Measurements from ENCODE around the gene ALG11. TPM values are rescaled to one million over a fixed set of nuclear protein-coding genes. Genes with fewer than 3 reads are reported as not detected.

The ALG11 gene, protein sequence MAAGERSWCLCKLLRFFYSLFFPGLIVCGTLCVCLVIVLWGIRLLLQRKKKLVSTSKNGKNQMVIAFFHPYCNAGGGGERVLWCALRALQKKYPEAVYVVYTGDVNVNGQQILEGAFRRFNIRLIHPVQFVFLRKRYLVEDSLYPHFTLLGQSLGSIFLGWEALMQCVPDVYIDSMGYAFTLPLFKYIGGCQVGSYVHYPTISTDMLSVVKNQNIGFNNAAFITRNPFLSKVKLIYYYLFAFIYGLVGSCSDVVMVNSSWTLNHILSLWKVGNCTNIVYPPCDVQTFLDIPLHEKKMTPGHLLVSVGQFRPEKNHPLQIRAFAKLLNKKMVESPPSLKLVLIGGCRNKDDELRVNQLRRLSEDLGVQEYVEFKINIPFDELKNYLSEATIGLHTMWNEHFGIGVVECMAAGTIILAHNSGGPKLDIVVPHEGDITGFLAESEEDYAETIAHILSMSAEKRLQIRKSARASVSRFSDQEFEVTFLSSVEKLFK
- 21.9 and 25.3 TPM in 2 replicates for total RNA-seq (2014; rRNA removed; shearing (Covaris generic))

DNA sequence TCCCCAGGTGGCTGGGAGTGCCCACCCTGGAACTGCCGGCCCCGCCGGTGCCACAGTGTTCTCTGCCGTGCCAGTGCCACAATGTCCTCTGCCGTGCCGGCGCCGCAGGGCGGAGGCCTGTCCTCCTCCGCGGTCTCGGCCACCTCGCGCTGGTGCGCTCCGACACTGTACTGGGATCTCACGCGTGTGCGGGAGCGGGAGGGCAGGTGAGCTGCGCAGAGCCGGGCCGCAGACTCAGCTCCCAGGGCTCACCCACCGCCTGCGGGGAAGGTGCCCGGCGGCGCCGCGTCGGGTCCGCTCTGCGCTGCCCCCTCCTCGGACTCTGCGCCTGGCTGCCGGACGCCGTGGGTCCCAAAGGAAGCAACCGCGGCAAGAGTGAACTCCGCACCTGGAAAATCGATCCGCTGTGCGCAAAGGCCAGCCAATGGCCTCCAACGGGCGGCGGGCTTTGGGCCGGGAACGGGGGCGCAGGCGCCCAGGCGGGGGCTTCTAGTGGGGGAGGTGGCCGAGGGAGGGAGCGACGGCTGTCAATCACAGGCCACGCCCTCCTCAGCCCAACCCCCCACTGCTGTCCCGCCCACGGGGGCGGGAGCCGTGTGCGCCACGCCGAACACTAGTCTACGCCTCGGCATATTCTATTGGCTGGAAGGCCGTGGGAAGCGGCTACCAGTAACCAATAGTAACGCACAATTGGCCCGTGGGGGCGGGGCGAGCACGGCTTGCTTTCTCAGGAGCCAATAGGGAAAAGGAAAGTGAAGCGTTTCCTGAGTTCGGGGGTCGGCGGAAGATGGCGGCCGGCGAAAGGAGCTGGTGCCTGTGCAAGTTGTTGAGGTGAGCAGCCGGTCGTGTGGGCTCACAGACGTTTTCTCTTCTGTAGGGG is at the start of gene ALG11:
Gene ALG11, plus strand, starts transcription at position 767 of the 880 bp plus-strand sequence. Its CDS starts 21 bp downstream, at position 788.
- Histone ChIP-seq H3K27me3 (replicated peaks) (peaks cover 10% of the 10 kb centered on the region; the same call in 1 of the 2 replicates), H3K4me3 (peak within 1 kb of the TSS; percentile 90), H3K9me3 (replicated peaks) (no peaks in the 10 kb centered on the region), H3K27ac (peak within 1 kb of the TSS; percentile 57), H3K4me1 (replicated peaks) (peaks cover 6% of the 10 kb centered on the region), H3K36me3 (peaks cover 4% of the 10 kb centered on the region)
- DNase-seq (ENCODE audit: low read depth in 1 of 2, low spot score in 2 of 2): peak; percentile 95 to 98

DNA sequence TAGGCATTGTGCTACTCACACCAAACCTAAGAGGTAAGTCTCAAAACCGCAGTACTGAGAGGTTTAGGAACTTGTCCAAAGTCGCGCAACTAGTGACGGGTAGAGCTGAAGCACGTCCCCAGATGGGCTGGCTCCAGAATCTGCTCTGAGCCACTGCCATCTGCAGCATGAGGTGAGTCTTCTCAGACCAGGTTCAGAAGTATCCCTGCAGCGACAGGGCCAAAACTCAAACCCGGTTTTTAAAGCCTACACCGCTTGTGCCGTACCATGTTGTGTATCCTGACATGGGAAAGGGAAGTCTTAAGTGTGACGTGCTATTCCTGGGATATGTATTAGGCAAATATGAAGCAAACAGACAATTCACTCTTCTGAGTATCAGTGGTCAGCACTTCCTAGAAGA is 46.0 kb upstream of the ALG11 start:
- H3K27ac ChIP-seq: no peak overlapping the region
- H3K36me3 ChIP-seq: no peaks in the 10 kb centered on the region
- no peaks in the 10 kb centered on the region for H3K9me3 ChIP-seq (replicated peaks)
- H3K4me3 ChIP-seq: no peak overlapping the region
- no peaks in the 10 kb centered on the region for H3K27me3 ChIP-seq (replicated peaks)
- H3K4me1 ChIP-seq (replicated peaks): no peaks in the 10 kb centered on the region
- DNase-seq (ENCODE audit: low read depth in 1 of 2, low spot score in 2 of 2): no peak

DNA sequence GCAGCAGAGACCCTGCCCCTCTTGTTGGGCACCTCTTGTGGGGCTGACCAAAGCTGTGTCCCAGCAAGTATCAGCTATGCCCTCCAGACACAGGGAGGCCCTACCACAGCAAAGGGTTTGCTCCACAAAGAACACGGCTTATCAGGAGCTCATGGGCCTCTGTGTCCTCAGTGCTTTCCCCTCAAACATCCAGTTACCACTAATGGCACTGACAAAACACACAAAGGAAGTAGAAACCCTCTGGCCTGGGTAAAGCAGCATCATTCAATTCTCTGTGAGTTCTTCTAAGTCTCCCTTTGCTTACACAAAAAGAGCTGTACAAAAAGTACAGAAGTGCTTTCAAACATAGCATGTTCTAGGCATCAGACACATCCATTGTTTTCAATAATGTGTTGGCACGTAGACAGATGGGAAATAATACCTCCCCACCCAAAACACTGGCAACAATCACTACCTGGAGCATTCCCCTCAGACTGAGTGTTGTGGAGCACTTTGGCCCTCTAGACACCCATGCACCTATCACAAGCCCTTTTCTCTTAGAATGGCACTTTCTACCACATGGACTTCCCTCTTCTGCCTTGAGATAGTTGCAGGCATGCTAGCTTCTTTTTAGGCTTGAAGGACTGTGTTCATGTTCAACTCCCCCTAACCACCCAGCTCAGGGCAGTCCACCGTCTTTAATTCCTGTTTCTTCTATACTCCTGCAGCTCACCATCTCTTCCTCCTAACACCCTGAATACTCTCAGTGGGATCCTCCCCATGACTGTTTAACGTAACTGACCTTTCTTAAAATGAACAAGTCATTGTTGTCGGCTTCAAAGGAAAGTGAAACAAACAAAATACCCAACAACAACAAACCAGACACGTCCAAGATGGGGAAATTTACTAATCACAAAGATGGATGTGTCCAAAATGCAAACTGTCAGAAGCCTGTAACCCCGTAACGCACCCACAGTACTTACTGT is 44.4 kb upstream of the ALG11 start:
- Histone ChIP-seq H3K27me3 (replicated peaks) (no peaks in the 10 kb centered on the region), H3K4me3 (no peak overlapping the region), H3K36me3 (no peaks in the 10 kb centered on the region)

DNA sequence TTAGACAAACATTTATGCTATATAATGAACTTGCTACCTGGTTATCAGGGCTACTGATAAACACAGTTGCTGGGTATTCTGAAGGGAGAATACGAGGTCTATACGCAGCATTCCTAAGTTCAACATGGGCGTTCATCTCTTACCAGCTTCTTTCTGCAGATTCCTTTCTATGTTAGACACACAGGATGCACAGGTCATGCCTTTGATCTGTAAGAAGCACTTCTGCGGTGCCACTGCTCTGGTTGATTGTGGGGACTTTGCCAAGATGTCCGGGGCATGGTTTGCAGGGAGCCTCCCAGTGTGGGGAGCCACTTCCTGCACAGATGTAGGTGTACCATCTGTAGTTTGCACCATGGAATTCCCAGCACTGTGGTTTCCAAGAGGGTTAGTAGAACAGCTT is 41.8 kb upstream of the ALG11 start:
- Histone ChIP-seq H3K4me1 (replicated peaks) (no peaks in the 10 kb centered on the region), H3K9me3 (replicated peaks) (no peaks in the 10 kb centered on the region), H3K27me3 (replicated peaks) (no peaks in the 10 kb centered on the region), H3K4me3 (no peak overlapping the region), H3K36me3 (no peaks in the 10 kb centered on the region), H3K27ac (no peak overlapping the region)
- no peak for DNase-seq (ENCODE audit: low read depth in 1 of 2, low spot score in 2 of 2)

More for the DNA sequence above, 44.4 kb upstream of the ALG11 start:
- Histone ChIP-seq H3K9me3 (replicated peaks) (no peaks in the 10 kb centered on the region), H3K27ac (no peak overlapping the region), H3K4me1 (replicated peaks) (no peaks in the 10 kb centered on the region)
- no peak for DNase-seq (ENCODE audit: low read depth in 1 of 2, low spot score in 2 of 2)

DNA sequence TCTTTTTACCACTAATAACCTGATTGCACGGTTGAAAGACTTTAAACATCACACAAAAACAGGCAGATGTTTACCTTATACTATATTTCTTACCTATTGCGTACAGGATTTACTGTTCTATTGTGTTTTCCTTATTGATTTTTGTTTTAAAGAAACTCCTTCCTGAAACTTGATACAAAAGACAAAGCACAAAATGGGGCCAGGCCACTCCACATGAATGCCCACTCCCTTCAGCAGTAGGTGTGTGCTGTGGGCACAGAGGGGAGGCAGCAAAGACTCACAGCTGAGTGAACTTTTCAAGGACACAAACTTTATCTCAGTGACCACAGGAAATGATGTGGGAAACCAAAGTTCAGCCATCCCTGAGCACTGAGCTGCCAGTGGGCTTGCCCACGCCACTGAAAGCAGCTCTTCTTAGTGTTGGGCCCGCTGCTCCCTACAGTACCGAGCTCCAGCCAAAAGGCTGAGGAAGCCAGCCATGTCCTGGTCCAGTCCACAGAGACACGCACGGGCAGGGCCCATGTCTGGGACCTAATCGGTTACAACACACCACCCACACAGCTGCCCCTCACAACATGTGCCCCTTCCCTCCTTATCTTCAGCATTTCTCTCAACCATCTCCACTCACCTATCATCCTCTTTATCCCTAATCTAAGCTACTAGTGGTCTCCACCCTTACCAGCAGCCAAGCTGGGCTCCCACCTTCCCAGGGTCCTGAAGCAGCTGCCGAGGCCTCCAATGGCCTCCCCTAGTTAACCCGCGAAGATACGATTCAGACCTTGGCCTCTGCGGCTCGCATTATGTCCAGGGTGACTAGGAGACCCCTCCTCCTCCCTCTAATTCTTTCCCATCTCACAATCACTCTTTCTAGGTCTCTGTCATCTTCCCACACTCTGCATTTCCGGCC is 40.4 kb upstream of the ALG11 start:
- H3K9me3 ChIP-seq (replicated peaks): no peaks in the 10 kb centered on the region
- H3K4me3 ChIP-seq: no peak overlapping the region
- H3K27ac ChIP-seq: no peak overlapping the region
- DNase-seq (ENCODE audit: low read depth in 1 of 2, low spot score in 2 of 2): no peak
- H3K27me3 ChIP-seq (replicated peaks): no peaks in the 10 kb centered on the region
- H3K4me1 ChIP-seq (replicated peaks): no peaks in the 10 kb centered on the region
- no peaks in the 10 kb centered on the region for H3K36me3 ChIP-seq

DNA sequence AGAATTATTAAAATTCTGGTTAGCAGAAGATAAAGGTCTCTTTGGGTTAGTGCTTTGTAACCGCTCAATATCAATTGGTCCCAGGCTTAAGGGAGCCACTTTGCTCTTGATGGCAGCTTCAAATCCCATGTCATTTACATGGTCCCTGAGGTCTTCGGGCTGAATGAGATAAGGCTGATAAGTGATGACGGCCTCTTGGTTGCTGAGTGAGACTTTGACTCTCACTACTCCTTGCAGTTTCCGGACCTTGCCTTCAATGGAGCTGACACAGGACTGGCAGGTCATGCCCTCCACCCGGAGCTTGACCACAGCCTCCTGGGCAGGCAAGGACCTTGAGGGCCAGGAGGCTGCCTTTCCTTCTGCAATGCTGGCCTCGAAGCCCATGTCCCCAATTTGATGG is 37.7 kb upstream of the ALG11 start:
- Histone ChIP-seq H3K36me3 (no peaks in the 10 kb centered on the region), H3K4me3 (no peak overlapping the region), H3K27ac (no peak overlapping the region), H3K27me3 (replicated peaks) (peaks cover 5% of the 10 kb centered on the region), H3K9me3 (replicated peaks) (no peaks in the 10 kb centered on the region), H3K4me1 (replicated peaks) (no peaks in the 10 kb centered on the region)
- DNase-seq (ENCODE audit: low read depth in 1 of 2, low spot score in 2 of 2): no peak

DNA sequence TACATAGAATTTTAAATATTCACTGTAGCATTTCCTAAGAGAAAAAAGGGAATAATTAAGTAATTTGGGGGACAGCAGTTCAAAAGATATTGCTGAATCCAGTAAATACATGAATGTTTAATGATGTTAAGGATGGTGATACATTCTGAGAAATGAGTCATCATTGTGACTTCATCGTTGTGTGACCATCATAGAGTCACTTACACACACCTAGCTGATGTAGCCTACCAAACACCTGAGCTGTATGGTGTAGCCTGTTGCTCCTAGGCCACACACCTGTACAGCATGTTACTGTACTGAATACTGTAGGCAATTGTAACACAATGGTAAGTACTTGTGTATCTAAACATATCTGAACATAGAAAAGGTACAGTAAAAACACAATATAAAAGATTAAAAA is 35.8 kb upstream of the ALG11 start:
- Histone ChIP-seq H3K27me3 (replicated peaks) (peaks cover 5% of the 10 kb centered on the region), H3K4me1 (replicated peaks) (no peaks in the 10 kb centered on the region), H3K27ac (no peak overlapping the region), H3K36me3 (no peaks in the 10 kb centered on the region), H3K9me3 (replicated peaks) (no peaks in the 10 kb centered on the region), H3K4me3 (no peak overlapping the region)
- DNase-seq (ENCODE audit: low read depth in 1 of 2, low spot score in 2 of 2): no peak

DNA sequence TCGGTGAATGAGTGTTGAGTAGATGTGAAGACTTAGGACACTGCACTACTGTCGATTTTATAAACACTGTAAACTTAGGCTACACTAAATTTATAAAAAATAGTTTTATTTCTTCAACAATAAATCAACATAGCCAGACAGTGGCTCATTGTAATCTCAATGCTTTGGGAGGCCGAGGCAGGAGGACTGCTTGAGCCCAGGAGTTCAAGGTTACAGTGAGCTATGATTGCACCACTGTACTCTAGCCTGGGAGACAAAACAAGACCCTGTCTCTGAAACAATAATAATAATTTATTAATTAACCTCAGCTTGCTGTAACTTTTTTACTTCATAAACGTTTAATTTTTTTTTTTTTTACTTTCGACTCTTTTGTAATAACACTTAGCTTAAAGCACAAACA is 35.3 kb upstream of the ALG11 start:
- DNase-seq (ENCODE audit: low read depth in 1 of 2, low spot score in 2 of 2): no peak
- H3K27me3 ChIP-seq (replicated peaks): peaks cover 5% of the 10 kb centered on the region
- no peak overlapping the region for H3K4me3 ChIP-seq
- H3K9me3 ChIP-seq (replicated peaks): no peaks in the 10 kb centered on the region
- no peaks in the 10 kb centered on the region for H3K36me3 ChIP-seq
- H3K27ac ChIP-seq: no peak overlapping the region
- no peaks in the 10 kb centered on the region for H3K4me1 ChIP-seq (replicated peaks)

DNA sequence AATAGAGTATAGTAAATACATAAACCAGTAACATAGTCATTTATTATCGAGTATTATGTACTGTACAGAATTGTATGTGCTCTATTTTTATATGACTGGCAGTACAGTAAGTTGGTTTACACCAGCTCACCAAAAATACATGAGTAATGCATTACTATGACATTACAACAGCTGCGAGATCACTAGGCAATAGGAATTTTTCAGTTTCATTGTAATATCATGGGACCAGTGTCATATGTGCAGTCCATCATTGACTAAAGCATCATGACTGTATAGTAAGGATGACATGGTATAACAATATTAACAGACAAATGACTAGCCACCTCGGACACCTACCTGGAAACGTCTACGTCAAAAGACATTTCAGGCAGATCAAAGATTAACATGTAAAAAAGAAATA is 34.6 kb upstream of the ALG11 start:
- H3K4me3 ChIP-seq: no peak overlapping the region
- no peak for DNase-seq (ENCODE audit: low read depth in 1 of 2, low spot score in 2 of 2)

DNA sequence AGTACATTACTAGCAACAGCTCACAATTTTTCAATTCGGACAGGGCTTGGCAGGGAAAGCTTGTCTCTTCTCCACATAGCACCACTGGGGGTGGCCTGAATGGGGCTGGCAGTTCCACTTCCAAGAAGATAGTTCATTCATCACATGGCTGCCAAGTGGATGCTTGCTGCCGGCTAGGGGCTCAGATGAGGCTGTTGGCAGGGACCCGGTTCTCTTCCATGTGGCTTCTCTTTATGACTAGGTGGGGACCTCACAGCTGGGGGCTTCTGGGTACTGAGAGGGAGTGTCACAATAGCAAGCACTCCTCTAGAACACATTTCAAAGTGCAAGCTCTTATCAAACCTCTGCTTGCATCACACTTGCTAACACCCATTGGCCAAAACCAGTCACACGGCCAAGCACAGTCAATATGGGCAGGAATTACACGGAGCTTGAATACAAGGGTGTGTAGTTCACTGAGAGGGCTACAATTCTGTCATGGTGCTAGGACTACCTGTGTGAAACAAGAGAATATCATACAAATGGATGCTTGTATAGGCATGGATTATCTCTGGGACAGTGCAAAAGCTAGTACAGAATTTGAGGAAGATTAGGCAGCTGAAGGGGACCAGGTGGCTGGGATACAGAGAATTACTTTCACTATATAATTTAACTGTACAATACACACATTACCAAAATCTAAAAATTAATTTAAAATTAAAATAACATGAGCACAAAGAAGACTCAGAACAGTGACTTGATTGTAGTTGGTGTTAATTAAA is 33.2 kb upstream of the ALG11 start:
- H3K4me1 ChIP-seq (replicated peaks): no peaks in the 10 kb centered on the region
- no peaks in the 10 kb centered on the region for H3K9me3 ChIP-seq (replicated peaks)
- no peak for DNase-seq (ENCODE audit: low read depth in 1 of 2, low spot score in 2 of 2)
- no peak overlapping the region for H3K4me3 ChIP-seq
- no peak overlapping the region for H3K27ac ChIP-seq
- H3K36me3 ChIP-seq: no peaks in the 10 kb centered on the region
- H3K27me3 ChIP-seq (replicated peaks): peaks cover 5% of the 10 kb centered on the region

More for the DNA sequence above, 34.6 kb upstream of the ALG11 start:
- Histone ChIP-seq H3K27ac (no peak overlapping the region), H3K9me3 (replicated peaks) (no peaks in the 10 kb centered on the region), H3K36me3 (no peaks in the 10 kb centered on the region), H3K27me3 (replicated peaks) (peaks cover 5% of the 10 kb centered on the region), H3K4me1 (replicated peaks) (no peaks in the 10 kb centered on the region)

DNA sequence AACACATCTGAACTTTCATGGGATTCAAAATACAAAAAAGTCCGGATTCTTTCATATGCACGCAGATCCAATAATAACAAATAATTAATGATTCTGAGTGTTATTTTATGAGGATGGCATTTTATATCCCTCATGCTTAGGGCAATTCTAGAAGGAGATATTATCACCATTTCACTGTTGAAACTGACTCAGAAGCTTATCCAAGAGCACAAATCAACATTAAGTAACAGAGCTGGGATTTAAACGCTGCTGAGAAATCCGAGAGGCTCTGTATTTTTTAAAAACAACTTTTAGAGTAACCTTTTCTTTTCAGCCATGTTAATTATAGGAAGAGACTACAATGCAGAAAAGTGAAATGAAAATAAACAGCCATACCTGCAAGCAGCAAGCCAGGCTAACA is 31.3 kb upstream of the ALG11 start:
- Histone ChIP-seq H3K27ac (no peak overlapping the region), H3K4me3 (no peak overlapping the region), H3K4me1 (replicated peaks) (no peaks in the 10 kb centered on the region)

DNA sequence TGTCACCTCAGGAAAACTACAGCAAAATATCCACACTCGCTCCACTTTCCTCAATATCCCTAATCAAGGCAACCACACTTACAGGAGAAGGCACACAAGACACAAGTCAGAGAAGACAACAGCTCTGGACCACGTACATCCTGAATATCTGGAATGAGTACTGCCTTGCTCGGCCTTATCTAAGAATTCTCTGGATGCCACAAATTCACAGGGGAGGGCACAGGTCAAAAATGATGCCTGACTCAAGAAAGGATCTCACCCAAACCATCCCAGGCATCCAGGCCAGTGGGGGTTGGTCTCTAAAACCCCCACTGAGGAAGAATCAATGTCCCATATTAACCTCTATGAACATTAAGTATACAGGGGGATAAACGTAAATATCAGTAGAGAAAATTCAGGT is 30.8 kb upstream of the ALG11 start:
- H3K4me3 ChIP-seq: no peak overlapping the region
- H3K9me3 ChIP-seq (replicated peaks): no peaks in the 10 kb centered on the region
- H3K27me3 ChIP-seq (replicated peaks): peaks cover 5% of the 10 kb centered on the region
- no peak for DNase-seq (ENCODE audit: low read depth in 1 of 2, low spot score in 2 of 2)
- H3K27ac ChIP-seq: no peak overlapping the region
- no peaks in the 10 kb centered on the region for H3K36me3 ChIP-seq
- no peaks in the 10 kb centered on the region for H3K4me1 ChIP-seq (replicated peaks)

More for the DNA sequence above, 31.3 kb upstream of the ALG11 start:
- H3K36me3 ChIP-seq: no peaks in the 10 kb centered on the region
- DNase-seq (ENCODE audit: low read depth in 1 of 2, low spot score in 2 of 2): no peak
- H3K27me3 ChIP-seq (replicated peaks): peaks cover 5% of the 10 kb centered on the region
- H3K9me3 ChIP-seq (replicated peaks): no peaks in the 10 kb centered on the region

Measured in SJSA1 (cell line).